GM12873 (cell line): Measurements from ENCODE around the gene P2RX6.

ENCODE experiments used
- CTCF ChIP-seq: IDR thresholded peaks from 2 replicates; pipeline ENCODE4 v1.5.1; 2012; ENCODE audit warnings: low read depth, mild to moderate bottlenecking, moderate library complexity, low read length, control low read depth; ENCODE audit not compliant: insufficient read depth; ENCODE audit errors: missing control alignments

P2RX6 gene

GRCh38 chr22:21031545-21032036, 16.6 kb downstream of the P2RX6 start:
- no peak for TF ChIP-seq CTCF

- TF ChIP-seq CTCF: no peak
Observed at GRCh38 chr22:21032037-21032867, 17.3 kb downstream of the P2RX6 start, which contains the start of gene SLC7A4. Gene SLC7A4, minus strand, starts transcription at chr22:21032561. Its CDS starts 749 bp downstream, at chr22:21031812.

DNA sequence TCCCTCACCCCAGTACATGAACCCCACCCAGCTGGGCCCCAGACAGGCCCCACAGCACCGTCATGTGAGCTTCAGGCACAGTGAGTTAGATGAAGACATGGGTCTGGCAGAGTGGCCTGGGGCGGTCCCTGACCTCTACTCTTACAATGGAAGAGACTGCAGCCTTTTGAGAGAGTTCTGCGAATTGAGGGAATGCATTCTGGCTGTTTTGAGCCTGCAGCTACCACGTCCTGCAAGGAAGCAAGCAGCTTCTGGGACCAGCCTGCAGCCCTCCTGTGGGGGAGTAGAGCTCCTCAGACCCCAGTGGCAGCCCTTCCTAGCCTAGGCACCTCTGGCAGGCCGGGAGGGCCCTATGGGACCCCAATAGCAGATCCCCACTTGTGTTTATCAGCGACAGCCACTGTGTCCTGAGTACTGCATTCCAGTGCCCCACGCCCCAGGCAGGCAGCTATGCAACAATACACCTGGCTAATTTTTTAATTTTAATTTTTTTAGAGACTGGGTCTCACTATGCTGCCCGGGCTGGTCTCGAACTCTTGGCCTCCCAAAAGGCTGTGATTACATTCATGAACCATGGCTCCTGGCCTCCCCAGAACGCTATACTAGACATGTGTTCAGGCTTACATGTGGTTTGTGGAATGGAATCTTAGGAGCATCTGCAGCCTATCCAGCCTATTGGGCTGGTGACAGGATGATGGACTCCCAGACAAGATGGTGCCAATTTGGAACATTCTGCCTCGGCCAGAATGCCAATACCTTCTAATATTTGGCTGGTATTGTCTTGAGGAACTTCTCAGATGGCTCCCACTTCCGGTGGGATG, 18.1 kb downstream of the P2RX6 start:
- TF ChIP-seq CTCF: no peak

DNA sequence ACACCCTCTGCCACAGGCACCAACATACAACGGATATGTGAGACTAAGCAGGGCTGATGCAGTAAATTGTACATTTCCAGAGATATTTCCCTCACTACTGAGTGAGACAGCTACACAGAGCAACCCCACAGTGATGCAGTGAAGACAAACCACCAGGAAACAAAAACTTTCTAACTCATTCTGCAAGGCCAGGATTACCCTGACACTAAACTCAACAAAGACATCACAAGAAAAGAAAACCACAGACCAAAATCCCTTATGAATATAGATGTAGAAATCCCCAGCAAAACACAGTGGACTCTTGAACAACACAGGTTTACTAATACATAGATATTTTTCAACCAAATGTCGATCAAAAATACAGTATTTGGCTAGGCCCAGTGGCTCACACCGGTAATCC, 18.9 kb downstream of the P2RX6 start:
- no peak for TF ChIP-seq CTCF

DNA sequence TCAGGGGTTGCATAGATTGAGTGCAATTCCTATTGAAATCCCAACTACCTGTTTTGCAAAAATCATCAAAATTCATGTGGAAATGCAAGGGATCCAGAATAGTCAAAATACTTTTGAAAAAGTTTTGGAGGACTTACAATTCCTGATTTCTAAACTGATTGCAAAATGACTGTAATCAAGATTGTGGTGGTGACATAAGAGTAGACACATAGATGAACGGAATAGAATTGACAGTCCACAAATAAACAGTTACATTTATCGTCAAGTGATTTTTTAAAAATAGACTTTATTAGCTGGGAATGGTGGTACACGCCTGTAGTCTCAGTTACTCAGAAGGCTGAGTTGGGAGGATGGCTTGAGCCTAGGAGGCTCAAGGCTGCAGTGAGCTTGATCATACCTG, 20.0 kb downstream of the P2RX6 start:
- no peak for TF ChIP-seq CTCF

DNA sequence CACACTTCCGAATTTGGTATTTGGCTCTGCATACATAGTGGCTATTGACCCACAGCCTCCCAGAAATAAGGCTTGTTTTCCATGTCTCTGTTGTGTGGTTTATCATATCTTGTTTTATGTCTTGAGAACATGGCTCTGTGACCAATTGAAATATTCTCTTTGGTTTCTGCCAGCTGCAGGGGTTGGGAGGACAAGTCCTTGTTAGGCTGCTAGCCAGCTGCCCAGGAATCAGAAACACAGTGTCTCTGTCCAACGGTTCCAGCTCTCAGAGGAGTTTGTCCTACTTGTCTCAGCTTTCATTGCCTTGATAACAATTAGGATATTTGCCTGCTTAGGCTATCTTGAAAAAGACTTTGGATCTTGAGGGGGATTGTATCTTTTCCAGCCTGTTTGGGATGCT, 23.4 kb downstream of the P2RX6 start:
- TF ChIP-seq CTCF: no peak

- TF ChIP-seq CTCF: no peak
Observed at GRCh38 chr22:21041937-21042336, 27.0 kb downstream of the P2RX6 start.
